Lung (tissue), 12 donors: ENCODE measurements around the gene SPIRE1. TPM values are rescaled to one million over a fixed set of nuclear protein-coding genes. Genes with fewer than 3 reads are reported as not detected.
"Not testable (repeated sequence)": the region's sequence is repeated elsewhere in the genome, so short reads cannot be mapped to it uniquely, and the experiment has no call there.

Experiments used
- ATAC-seq: fragments of 200-7000 bp; cut with Tn5 transposase; one replicate; pipeline ENCODE4 v1.9.1; 2020; ENCODE audit warnings: moderate number of reproducible peaks; ENCODE audit not compliant: insufficient read depth, low FRiP score
- DNase-seq, 3 donors: peaks; one replicate each; pipeline ENCODE4 v3.0.0-alpha.2; 2013 to 2017
- H3K27ac ChIP-seq, 2 donors: one replicate each; pipeline ENCODE4 v1.5.1; 2013; ENCODE audit warnings: mild to moderate bottlenecking in 2 of 2, moderate library complexity in 2 of 2, control low read depth in 1 of 2, inconsistent platforms in 1 of 2, low read depth in 1 of 2, low read length in 1 of 2
- H3K27me3 ChIP-seq, 3 donors: one replicate each; pipeline ENCODE4 v1.5.1; 2013; ENCODE audit warnings: low read length in 2 of 3; ENCODE audit not compliant: control insufficient read depth in 3 of 3, insufficient read depth in 3 of 3
- H3K36me3 ChIP-seq, 4 donors: one replicate each; pipeline ENCODE4 v1.5.1; 2013; ENCODE audit warnings: low read length in 4 of 4, mild to moderate bottlenecking in 1 of 4, moderate library complexity in 1 of 4; ENCODE audit not compliant: control insufficient read depth in 4 of 4, insufficient read depth in 4 of 4
- H3K4me1 ChIP-seq, 5 donors: one replicate each; pipeline ENCODE4 v1.5.1; 2013; ENCODE audit warnings: low read length in 5 of 5, mild to moderate bottlenecking in 2 of 5, moderate library complexity in 1 of 5; ENCODE audit not compliant: control insufficient read depth in 5 of 5, insufficient read depth in 5 of 5
- H3K4me3 ChIP-seq: one replicate; pipeline ENCODE4 v1.5.1; 2013; ENCODE audit warnings: mild to moderate bottlenecking, control low read depth, moderate library complexity
- H3K9ac ChIP-seq, 2 donors: one replicate each; pipeline ENCODE4 v1.5.1; 2013; ENCODE audit warnings: low read length in 2 of 2, control low read depth in 1 of 2; ENCODE audit not compliant: insufficient read depth in 1 of 2
- H3K9me3 ChIP-seq, 4 donors: one replicate each; pipeline ENCODE4 v1.5.1; 2013; ENCODE audit warnings: low read length in 3 of 4, mild to moderate bottlenecking in 1 of 4, moderate library complexity in 1 of 4; ENCODE audit not compliant: control insufficient read depth in 4 of 4, insufficient read depth in 3 of 4
- WGBS, 2 donors: extraction: QIAGEN DNeasy Blood & Tissue Kit; methylation state at CpG; one replicate each; pipeline ENCODE4 v1.1.7; 2013; 5-methylcytosine and 5-hydroxymethylcytosine counted together
- polyA plus RNA-seq, 2 donors: library from polyadenylated mRNA; stranded (reverse); fragments of 200-250 nt; gene quantifications; one replicate each; pipeline ENCODE4 v1.2.1, GENCODE V29; 2013
- total RNA-seq, 2 donors: library from RNA; depleted of rRNA in 1 of 2; stranded (reverse); fragments of >200 nt in 1 of 2; gene quantifications; one replicate each; pipeline ENCODE4 v1.2.1, GENCODE V29; 2014 to 2021
- TF ChIP-seq, protein P1 (sequence below): IDR thresholded peaks from 2 replicates; pipeline ENCODE4 v1.5.1; 2012; ENCODE audit warnings: mild to moderate bottlenecking; ENCODE audit errors: control extremely low read depth, extremely low read depth
- donor health status: control.
- donor health status: control.
- donor health status: Bipolar disorder and iron deficiency.
- donor health status: healthy.
- donor health status: DM: yes; HTN: yes; CAD: no.

SPIRE1 gene
- total and polyA plus RNA-seq, 4 donors, result 8.7 to 34.0 (median 14.8) TPM

GRCh38 chr18:12411456-12411855 is 246.5 kb downstream of the SPIRE1 start:
- ATAC-seq (no peak), DNase-seq (no peak)
- Histone ChIP-seq H3K27ac (no peak overlapping the region), H3K4me3 (no peak overlapping the region), H3K9ac (no peak overlapping the region), H3K4me1 (peaks cover 0 to 17% (median 8%) of the 10 kb centered on the region in 5 donors), H3K36me3 (no peaks in the 10 kb centered on the region), H3K27me3 (peaks cover 0 to 2% (median 0%) of the 10 kb centered on the region in 3 donors), H3K9me3 (peaks cover 0 to 2% (median 0%) of the 10 kb centered on the region in 4 donors)
- TF ChIP-seq, protein P1, sequence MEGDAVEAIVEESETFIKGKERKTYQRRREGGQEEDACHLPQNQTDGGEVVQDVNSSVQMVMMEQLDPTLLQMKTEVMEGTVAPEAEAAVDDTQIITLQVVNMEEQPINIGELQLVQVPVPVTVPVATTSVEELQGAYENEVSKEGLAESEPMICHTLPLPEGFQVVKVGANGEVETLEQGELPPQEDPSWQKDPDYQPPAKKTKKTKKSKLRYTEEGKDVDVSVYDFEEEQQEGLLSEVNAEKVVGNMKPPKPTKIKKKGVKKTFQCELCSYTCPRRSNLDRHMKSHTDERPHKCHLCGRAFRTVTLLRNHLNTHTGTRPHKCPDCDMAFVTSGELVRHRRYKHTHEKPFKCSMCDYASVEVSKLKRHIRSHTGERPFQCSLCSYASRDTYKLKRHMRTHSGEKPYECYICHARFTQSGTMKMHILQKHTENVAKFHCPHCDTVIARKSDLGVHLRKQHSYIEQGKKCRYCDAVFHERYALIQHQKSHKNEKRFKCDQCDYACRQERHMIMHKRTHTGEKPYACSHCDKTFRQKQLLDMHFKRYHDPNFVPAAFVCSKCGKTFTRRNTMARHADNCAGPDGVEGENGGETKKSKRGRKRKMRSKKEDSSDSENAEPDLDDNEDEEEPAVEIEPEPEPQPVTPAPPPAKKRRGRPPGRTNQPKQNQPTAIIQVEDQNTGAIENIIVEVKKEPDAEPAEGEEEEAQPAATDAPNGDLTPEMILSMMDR, result no peak
- 93 to 94% methylated on average over 2 of the region's 3 CpGs for WGBS, 2 donors

DNA sequence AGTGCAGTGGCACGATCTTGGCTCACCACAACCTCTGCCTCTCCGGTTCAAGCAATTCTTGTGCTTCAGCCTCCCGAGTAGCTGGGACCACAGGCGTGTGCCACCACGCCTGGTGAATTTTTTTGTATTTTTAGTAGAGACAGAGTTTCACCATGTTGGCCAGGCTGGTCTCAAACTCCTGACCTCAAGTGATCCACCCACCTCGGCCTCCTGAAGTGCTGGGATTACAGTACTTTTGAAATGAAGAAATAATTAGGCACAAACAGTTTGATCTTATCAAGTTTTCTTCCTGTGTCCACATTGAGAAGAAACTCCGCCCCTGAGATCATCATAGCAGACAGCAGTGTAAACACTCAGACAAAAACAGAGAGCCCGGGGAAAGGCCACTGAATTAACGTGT is 247.2 kb downstream of the SPIRE1 start:
- peaks cover 0 to 10% (median 8%) of the 10 kb centered on the region in 5 donors for H3K4me1 ChIP-seq
- WGBS, 2 donors, result 66 to 80% methylated on average over 9 of the region's 9 CpGs
- not testable (repeated sequence) for H3K27me3 ChIP-seq, DNase-seq, H3K4me3 ChIP-seq, ATAC-seq, H3K9ac ChIP-seq, H3K9me3 ChIP-seq, H3K36me3 ChIP-seq, H3K27ac ChIP-seq

DNA sequence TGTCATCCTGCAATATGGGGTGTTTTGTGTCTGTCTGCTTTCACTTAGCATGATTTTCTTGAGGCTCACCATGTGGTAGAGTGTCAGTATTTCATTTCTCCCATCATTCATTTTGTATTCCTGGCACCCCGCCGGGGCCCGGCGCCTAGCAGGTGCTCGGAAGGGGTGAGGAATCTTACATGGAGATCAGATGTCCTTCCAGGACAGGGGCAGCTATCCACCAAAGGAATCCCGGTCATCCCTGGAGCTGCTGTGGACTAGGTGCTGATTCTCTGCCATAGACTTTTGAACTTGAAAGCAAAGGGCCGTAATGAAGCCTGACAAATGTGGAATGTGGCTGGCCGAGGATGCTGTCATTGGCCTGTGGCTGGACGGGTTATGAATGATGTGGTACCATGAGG is 247.8 kb downstream of the SPIRE1 start:
- WGBS, 2 donors, result 91% methylated on average over 9 of the region's 9 CpGs
- H3K36me3 ChIP-seq, result no peaks in the 10 kb centered on the region
- no peak overlapping the region for H3K9ac ChIP-seq

DNA sequence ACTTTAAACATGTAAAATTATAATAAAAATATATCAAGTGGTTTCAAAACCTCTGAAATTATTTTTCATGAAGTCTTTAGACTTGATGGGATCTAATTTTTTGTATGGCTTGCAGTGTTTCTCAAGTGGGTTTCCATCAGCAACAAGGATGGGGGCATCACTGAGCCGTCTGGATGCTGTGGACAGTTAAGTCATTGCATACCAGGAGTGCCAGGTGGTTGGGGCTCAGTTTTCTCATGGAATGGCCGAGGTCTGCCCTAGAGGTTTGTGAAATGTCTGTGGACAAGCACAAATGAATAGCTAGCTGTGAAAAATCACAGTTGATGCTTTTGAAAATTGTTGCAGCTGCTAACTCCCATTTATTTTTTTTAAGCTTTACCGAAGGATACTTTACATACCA is 248.4 kb downstream of the SPIRE1 start:
- WGBS, 2 donors, result 87 to 89% methylated on average over 3 of the region's 3 CpGs
- no peak overlapping the region for H3K9ac ChIP-seq
- peaks cover 0 to 5% (median 3%) of the 10 kb centered on the region in 3 donors for H3K27me3 ChIP-seq
- DNase-seq, result no peak
- no peak for ATAC-seq
- TF ChIP-seq, protein P1, result no peak
- no peak overlapping the region for H3K4me3 ChIP-seq
- no peak overlapping the region for H3K27ac ChIP-seq
- H3K4me1 ChIP-seq, result peaks cover 0 to 10% (median 6%) of the 10 kb centered on the region in 5 donors
- peaks cover 0 to 2% (median 0%) of the 10 kb centered on the region in 4 donors for H3K9me3 ChIP-seq
- no peaks in the 10 kb centered on the region for H3K36me3 ChIP-seq

More for the DNA sequence above, 247.8 kb downstream of the SPIRE1 start:
- DNase-seq (no peak), ATAC-seq (no peak)
- H3K4me1 ChIP-seq, result peaks cover 0 to 10% (median 6%) of the 10 kb centered on the region in 5 donors
- no peak overlapping the region for H3K27ac ChIP-seq
- TF ChIP-seq, protein P1, result no peak
- peaks cover 0 to 3% (median 3%) of the 10 kb centered on the region in 3 donors for H3K27me3 ChIP-seq
- no peak overlapping the region for H3K4me3 ChIP-seq
- peaks cover 0 to 2% (median 0%) of the 10 kb centered on the region in 4 donors for H3K9me3 ChIP-seq
